Measurements from ENCODE around the gene DNM3. TPM values are rescaled to one million over a fixed set of nuclear protein-coding genes. Genes with fewer than 3 reads are reported as not detected.

Gene DNM3
- total and polyA plus RNA-seq, 2 of the 8 experiments (the other 6 are each of a cell fraction or from before 2014, with no cell fraction given), result 2.0 to 8.5 TPM

- TF ChIP-seq NRF1 (IDR thresholded peaks at IDR 0.05; ENCODE audit: low read depth, low read length), result no peak
- TF ChIP-seq CBX5 (IDR thresholded peaks at IDR 0.05; ENCODE audit: low read depth, low read length), result no peak
- no peak for TF ChIP-seq POLR2AphosphoS5 (IDR thresholded peaks at IDR 0.05; ENCODE audit: low read depth, low read length)
- TF ChIP-seq TAF1 (IDR thresholded peaks at IDR 0.05; ENCODE audit: low read depth, low read length), result no peak
- TF ChIP-seq ASH2L (IDR thresholded peaks at IDR 0.05; ENCODE audit: low read length), result no peak
- TF ChIP-seq CHD7 (IDR thresholded peaks at IDR 0.05; ENCODE audit: insufficient replicate concordance, low read length), result no peak
Measured at GRCh38 chr1:171988243-171988885, 147.1 kb downstream of the DNM3 start (continued).

Measured in H1 (cell line).